CD4-positive, alpha-beta T cell (primary cell): ENCODE data around the gene RPL12. TPM values are rescaled to one million over a fixed set of nuclear protein-coding genes. Genes with fewer than 3 reads are reported as not detected.

Experiments used
- ATAC-seq: fragments of 200-7000 bp; cut with Tn5 transposase; one replicate; pipeline ENCODE4 v1.10.0; 2022; ENCODE audit warnings: mild to moderate bottlenecking; ENCODE audit not compliant: poor library complexity
- CTCF ChIA-PET: fragments of 350-600 bp; sonication (Branson Sonifier 250); formaldehyde crosslinking; loops from one replicate; lab custom pipeline; 2021; ENCODE audit warnings: antibody characterized with exemption, inconsistent platforms; lab: Charles Lee
- POLR2A ChIA-PET: fragments of 350-600 bp; sonication (Branson Sonifier 250); formaldehyde crosslinking; loops from one replicate; lab custom pipeline; 2021; ENCODE audit warnings: antibody characterized with exemption, inconsistent platforms; lab: Charles Lee
- DNase-seq, 14 experiments: peaks; one replicate each; pipeline ENCODE4 v3.0.0-alpha.2; 2013 to 2020; ENCODE audit warnings: mixed read lengths in 2 of 14
- H3K27ac ChIP-seq, 2 donors: one replicate each; pipeline versions ENCODE4 v1.5.1 to v1.7.0; 2013; ENCODE audit warnings: low read length in 2 of 2, low read depth in 1 of 2, mild to moderate bottlenecking in 1 of 2
- H3K27me3 ChIP-seq, 2 experiments: 1 replicate in 1 of 2; 2 replicates in 1 of 2; pipeline versions ENCODE4 v1.6.1 to v1.7.0; 2013; ENCODE audit warnings: low read length in 2 of 2, control low read depth in 1 of 2, mild to moderate bottlenecking in 1 of 2, moderate library complexity in 1 of 2; ENCODE audit not compliant: insufficient read depth in 2 of 2, control insufficient read depth in 1 of 2
- H3K36me3 ChIP-seq: one replicate; pipeline ENCODE4 v1.6.1; 2013; ENCODE audit warnings: low read length, control low read depth; ENCODE audit not compliant: insufficient read depth
- H3K4me1 ChIP-seq: one replicate; pipeline ENCODE4 v1.6.1; 2013; ENCODE audit warnings: low read length, control low read depth; ENCODE audit not compliant: insufficient read depth
- H3K4me3 ChIP-seq: one replicate; pipeline ENCODE4 v1.5.1; 2013; ENCODE audit warnings: mild to moderate bottlenecking, low read length, moderate library complexity
- H3K9me3 ChIP-seq, 2 experiments: 1 replicate in 1 of 2; 2 replicates in 1 of 2; pipeline versions ENCODE4 v1.6.1 to v1.7.0; 2013; ENCODE audit warnings: low read length in 2 of 2, mild to moderate bottlenecking in 2 of 2, control low read depth in 1 of 2, moderate library complexity in 1 of 2; ENCODE audit not compliant: control insufficient read depth in 1 of 2, insufficient read depth in 1 of 2
- H3K27ac Mint-ChIP-seq: one replicate; pipeline ENCODE4 v1.8.0; 2020; ENCODE audit warnings: mixed read lengths
- H3K27me3 Mint-ChIP-seq: one replicate; pipeline ENCODE4 v1.8.0; 2021; ENCODE audit warnings: mixed read lengths
- H3K36me3 Mint-ChIP-seq: one replicate; pipeline ENCODE4 v1.8.0; 2021; ENCODE audit warnings: low read depth, mixed read lengths
- H3K4me1 Mint-ChIP-seq: one replicate; pipeline ENCODE4 v1.8.0; 2021; ENCODE audit warnings: low read depth, mixed read lengths
- H3K4me3 Mint-ChIP-seq: one replicate; pipeline ENCODE4 v1.8.0; 2020; ENCODE audit warnings: mild to moderate bottlenecking, mixed read lengths
- H3K9me3 Mint-ChIP-seq: one replicate; pipeline ENCODE4 v1.8.0; 2020; ENCODE audit warnings: mixed read lengths
- intact Hi-C, 2 experiments: fragments of 100-400 bp; cut with DNase I in 1 of 2; cut with micrococcal nuclease in 1 of 2; formaldehyde crosslinking; loops; one replicate each; pipeline versions ENCODE4 v1.15.1 to v1.9.0; 2023 to 2025; cut with DNase I, micrococcal nuclease
- total RNA-seq, 174 experiments: library from RNA in 2 of 174; stranded (reverse) in 2 of 174; gene quantifications; one replicate each; pipeline ENCODE4 v1.2.3 and lab custom pipeline; 2021 to 2026
- TF ChIP-seq, protein P1 (sequence below): fragments of 200-600 bp; IDR thresholded peaks from one replicate; pipeline ENCODE4 v1.8.0; 2022; ENCODE audit warnings: antibody characterized with exemption, mild to moderate bottlenecking

The RPL12 gene
- total RNA-seq, 2 experiments from 2014 or later: 1,884 to 1,993 TPM

- Mint-ChIP-seq H3K27me3 (no peaks in the 10 kb centered on the region), H3K9me3 (no peaks in the 10 kb centered on the region), H3K4me1 (no peaks in the 10 kb centered on the region), H3K27ac (no peak overlapping the region), H3K36me3 (peaks cover 25% of the 10 kb centered on the region), H3K4me3 (no peak overlapping the region)
- TF ChIP-seq, protein P1, sequence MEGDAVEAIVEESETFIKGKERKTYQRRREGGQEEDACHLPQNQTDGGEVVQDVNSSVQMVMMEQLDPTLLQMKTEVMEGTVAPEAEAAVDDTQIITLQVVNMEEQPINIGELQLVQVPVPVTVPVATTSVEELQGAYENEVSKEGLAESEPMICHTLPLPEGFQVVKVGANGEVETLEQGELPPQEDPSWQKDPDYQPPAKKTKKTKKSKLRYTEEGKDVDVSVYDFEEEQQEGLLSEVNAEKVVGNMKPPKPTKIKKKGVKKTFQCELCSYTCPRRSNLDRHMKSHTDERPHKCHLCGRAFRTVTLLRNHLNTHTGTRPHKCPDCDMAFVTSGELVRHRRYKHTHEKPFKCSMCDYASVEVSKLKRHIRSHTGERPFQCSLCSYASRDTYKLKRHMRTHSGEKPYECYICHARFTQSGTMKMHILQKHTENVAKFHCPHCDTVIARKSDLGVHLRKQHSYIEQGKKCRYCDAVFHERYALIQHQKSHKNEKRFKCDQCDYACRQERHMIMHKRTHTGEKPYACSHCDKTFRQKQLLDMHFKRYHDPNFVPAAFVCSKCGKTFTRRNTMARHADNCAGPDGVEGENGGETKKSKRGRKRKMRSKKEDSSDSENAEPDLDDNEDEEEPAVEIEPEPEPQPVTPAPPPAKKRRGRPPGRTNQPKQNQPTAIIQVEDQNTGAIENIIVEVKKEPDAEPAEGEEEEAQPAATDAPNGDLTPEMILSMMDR: no peak
- H3K4me1 ChIP-seq: peaks cover 2% of the 10 kb centered on the region
- DNase-seq (no peak), ATAC-seq (no peak)
- CTCF ChIA-PET: no interaction called here
- intact Hi-C loops: no loop called here
- no peaks in the 10 kb centered on the region for H3K9me3 ChIP-seq
- H3K27me3 ChIP-seq: no peaks in the 10 kb centered on the region
- H3K27ac ChIP-seq: no peak overlapping the region
- H3K4me3 ChIP-seq: no peak overlapping the region
- POLR2A ChIA-PET: no interaction called here
- H3K36me3 ChIP-seq: peaks cover 38% of the 10 kb centered on the region
Observed at GRCh38 chr9:127495884-127496555, 44.8 kb upstream of the RPL12 start.

DNA sequence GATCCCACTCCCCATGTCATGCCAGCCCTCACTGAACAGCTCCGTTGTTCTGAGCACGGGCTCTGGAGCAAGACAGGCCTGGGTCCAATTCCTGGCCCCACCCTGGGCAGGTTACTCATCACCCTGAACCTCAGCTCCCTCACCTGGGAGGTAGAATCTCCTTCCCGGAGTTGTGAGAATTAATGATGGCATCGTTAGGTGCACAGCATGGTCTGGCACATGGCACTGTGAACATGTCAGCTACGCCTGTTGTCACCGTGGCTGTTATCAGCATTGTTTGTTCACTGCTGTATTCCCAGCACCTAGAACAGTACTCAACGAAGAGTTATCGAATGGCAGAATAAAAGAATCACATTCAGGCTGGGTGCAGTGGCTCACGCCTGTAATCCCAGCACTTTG lies 43.1 kb upstream of the RPL12 start:
- POLR2A ChIA-PET: no interaction called here
- peaks cover 34% of the 10 kb centered on the region for H3K36me3 Mint-ChIP-seq
- no peak for ATAC-seq
- CTCF ChIA-PET: no interaction called here
- TF ChIP-seq, protein P1: no peak
- DNase-seq: no peak
- Histone ChIP-seq H3K4me3 (no peak overlapping the region), H3K27me3 (no peaks in the 10 kb centered on the region), H3K4me1 (peaks cover 2% of the 10 kb centered on the region), H3K27ac (no peak overlapping the region), H3K9me3 (no peaks in the 10 kb centered on the region), H3K36me3 (peaks cover 50% of the 10 kb centered on the region)
- no peak overlapping the region for H3K4me3 Mint-ChIP-seq
- intact Hi-C loops: no loop called here
- H3K27ac Mint-ChIP-seq: no peak overlapping the region
- no peaks in the 10 kb centered on the region for H3K9me3 Mint-ChIP-seq
- no peaks in the 10 kb centered on the region for H3K27me3 Mint-ChIP-seq
- H3K4me1 Mint-ChIP-seq: no peaks in the 10 kb centered on the region

DNA sequence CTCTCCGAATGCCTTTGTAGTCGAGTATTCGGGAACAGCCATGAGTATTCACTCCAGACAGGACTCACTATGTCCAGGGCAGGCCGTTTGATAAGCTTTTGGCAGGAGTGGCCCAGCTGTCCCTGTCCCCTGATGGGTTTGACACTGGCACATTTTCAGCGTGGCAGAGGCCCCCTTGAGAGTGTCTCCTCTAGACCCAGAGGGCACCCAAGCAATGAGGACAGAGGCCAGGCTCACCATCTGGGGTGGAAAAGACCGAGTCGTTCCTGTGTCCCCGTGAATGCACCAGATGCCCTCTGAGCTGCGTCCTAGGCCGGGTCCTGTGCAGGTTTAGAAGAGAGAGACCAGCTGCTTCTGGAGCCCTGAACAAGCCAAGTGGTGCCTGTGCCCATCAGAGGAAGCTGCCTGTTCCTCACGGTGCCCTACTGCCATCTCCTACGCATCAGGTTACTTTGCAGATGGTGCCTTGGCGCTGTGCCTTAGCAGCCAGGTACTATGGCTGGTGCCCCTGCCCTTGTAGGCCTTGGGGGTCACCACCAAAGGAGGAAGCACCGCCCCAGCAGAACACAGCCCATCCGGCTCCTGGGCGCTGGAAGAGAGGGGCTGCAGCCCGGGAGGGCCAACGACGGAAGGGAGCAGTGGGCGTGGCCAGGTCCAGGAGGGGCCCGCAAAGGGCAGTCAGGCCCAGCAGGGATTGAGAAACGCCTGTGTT lies 42.5 kb upstream of the RPL12 start:
- no peaks in the 10 kb centered on the region for H3K9me3 Mint-ChIP-seq
- no peak for ATAC-seq

More for the DNA sequence above, 42.5 kb upstream of the RPL12 start:
- H3K27ac ChIP-seq: no peak overlapping the region
- peaks cover 52% of the 10 kb centered on the region for H3K36me3 ChIP-seq
- H3K36me3 Mint-ChIP-seq: peaks cover 39% of the 10 kb centered on the region
- no peak for DNase-seq
- no peak overlapping the region for H3K4me3 ChIP-seq
- POLR2A ChIA-PET: no interaction called here
- peaks cover 2% of the 10 kb centered on the region for H3K4me1 ChIP-seq
- H3K27me3 ChIP-seq: no peaks in the 10 kb centered on the region
- no peak overlapping the region for H3K4me3 Mint-ChIP-seq
- H3K27me3 Mint-ChIP-seq: no peaks in the 10 kb centered on the region
- TF ChIP-seq, protein P1: no peak
- intact Hi-C loops: no loop called here
- CTCF ChIA-PET: no interaction called here
- no peak overlapping the region for H3K27ac Mint-ChIP-seq
- H3K9me3 ChIP-seq: no peaks in the 10 kb centered on the region
- H3K4me1 Mint-ChIP-seq: no peaks in the 10 kb centered on the region
